IMR-90 (cell line): ENCODE results near the gene CDR2. TPM values are rescaled to one million over a fixed set of nuclear protein-coding genes. Genes with fewer than 3 reads are reported as not detected.
A peak's percentile ranks its signal among the peaks of the same experiment; 100 is the strongest.

ENCODE experiments used
- ATAC-seq: fragments of 200-7000 bp; cut with Tn5 transposase; 2 replicates; pipeline ENCODE4 v1.9.1; 2020; ENCODE audit warnings: low read depth, mild to moderate bottlenecking, moderate library complexity
- BruUV-seq: library from RNA; stranded (reverse); fragments of 400-500 nt; replicated peaks from 2 replicates; lab custom pipeline; 2021; lab: Mats Ljungman, UMichigan
- CTCF ChIA-PET: fragments of 300-600 bp; formaldehyde crosslinking; extraction: SDS; loops from one replicate; lab custom pipeline; 2021; ENCODE audit warnings: antibody characterized with exemption; lab: Yijun Ruan, JAX
- POLR2A ChIA-PET: fragments of 300-600 bp; sonication (Branson Sonifier 250); formaldehyde crosslinking; loops from one replicate; lab custom pipeline; 2022; ENCODE audit warnings: antibody characterized with exemption; ENCODE audit not compliant: unreplicated experiment; lab: Charles Lee
- DNase-seq: peaks from one replicate; pipeline ENCODE4 v3.0.0; 2013
- H2AFZ ChIP-seq: replicated peaks from 2 replicates; pipeline ENCODE3; 2013; ENCODE audit warnings: low read length, mild to moderate bottlenecking; ENCODE audit not compliant: poor library complexity
- H2AK5ac ChIP-seq: 2 replicates; pipeline ENCODE4 v1.6.1; 2013; ENCODE audit warnings: low read depth, low read length, inconsistent platforms
- H2AK9ac ChIP-seq: replicated peaks from 2 replicates; pipeline ENCODE3; 2013; ENCODE audit warnings: mild to moderate bottlenecking, low read depth, low read length, moderate library complexity; ENCODE audit not compliant: poor library complexity
- H2BK120ac ChIP-seq: 2 replicates; pipeline ENCODE4 v1.6.1; 2013; ENCODE audit warnings: low read depth, low read length, inconsistent platforms
- H2BK15ac ChIP-seq: 3 replicates; pipeline ENCODE4 v1.6.1; 2013; ENCODE audit warnings: low read depth, low read length, inconsistent platforms
- H2BK20ac ChIP-seq: 2 replicates; pipeline ENCODE4 v1.6.1; 2013; ENCODE audit warnings: low read depth, mild to moderate bottlenecking, inconsistent platforms, low read length, moderate library complexity
- H2BK5ac ChIP-seq: 2 replicates; pipeline ENCODE4 v1.6.1; 2013; ENCODE audit warnings: mild to moderate bottlenecking, low read depth, low read length, inconsistent platforms; ENCODE audit not compliant: poor library complexity, severe bottlenecking
- H3K14ac ChIP-seq: replicated peaks from 2 replicates; pipeline ENCODE4 v1.6.1; 2013; ENCODE audit warnings: low read depth, low read length, inconsistent platforms
- H3K18ac ChIP-seq: 2 replicates; pipeline ENCODE4 v1.6.1; 2013; ENCODE audit warnings: low read depth, low read length, control low read depth
- H3K23ac ChIP-seq: 2 replicates; pipeline ENCODE4 v1.6.1; 2013; ENCODE audit warnings: low read depth, low read length, inconsistent platforms
- H3K27ac ChIP-seq: 2 replicates; pipeline ENCODE4 v1.5.1; 2013; ENCODE audit warnings: mild to moderate bottlenecking, control low read depth, low read length; ENCODE audit not compliant: insufficient read depth
- H3K27me3 ChIP-seq: 2 replicates; pipeline ENCODE4 v1.6.1; 2013; ENCODE audit warnings: low read length; ENCODE audit not compliant: control insufficient read depth, insufficient read depth
- H3K36me3 ChIP-seq: 2 replicates; pipeline ENCODE4 v1.6.1; 2013; ENCODE audit warnings: low read length, mixed read lengths; ENCODE audit not compliant: control insufficient read depth, insufficient read depth
- H3K4ac ChIP-seq: 2 replicates; pipeline ENCODE4 v1.6.1; 2013; ENCODE audit warnings: low read depth, low read length, inconsistent platforms
- H3K4me1 ChIP-seq: 2 replicates; pipeline ENCODE4 v1.6.1; 2013; ENCODE audit warnings: low read length, mixed read lengths; ENCODE audit not compliant: control insufficient read depth, insufficient read depth
- H3K4me2 ChIP-seq: 2 replicates; pipeline ENCODE4 v1.6.1; 2013; ENCODE audit warnings: low read depth, mild to moderate bottlenecking, control low read depth, low read length, moderate library complexity
- H3K4me3 ChIP-seq: 2 replicates; pipeline ENCODE4 v1.5.1; 2013; ENCODE audit warnings: low read depth, mild to moderate bottlenecking, control low read depth, low read length, moderate library complexity; ENCODE audit not compliant: insufficient read depth
- H3K56ac ChIP-seq: 2 replicates; pipeline ENCODE4 v1.6.1; 2013; ENCODE audit warnings: low read length, inconsistent platforms; ENCODE audit not compliant: insufficient read depth; ENCODE audit errors: extremely low read depth
- H3K79me1 ChIP-seq, 2 experiments: 2 replicates each; pipeline ENCODE4 v1.6.1; 2013; ENCODE audit warnings: low read length in 2 of 2, inconsistent platforms in 1 of 2, low read depth in 1 of 2
- H3K9ac ChIP-seq: 2 replicates; pipeline ENCODE4 v1.6.1; 2013; ENCODE audit warnings: low read depth, low read length, control low read depth
- H3K9me1 ChIP-seq: 2 replicates; pipeline ENCODE4 v1.6.1; 2013; ENCODE audit warnings: low read length, inconsistent platforms; ENCODE audit not compliant: insufficient read depth
- H3K9me3 ChIP-seq: 2 replicates; pipeline ENCODE4 v1.6.1; 2013; ENCODE audit warnings: low read length; ENCODE audit not compliant: control insufficient read depth, insufficient read depth
- H4K20me1 ChIP-seq: 2 replicates; pipeline ENCODE4 v1.6.1; 2013; ENCODE audit warnings: low read length, inconsistent platforms; ENCODE audit not compliant: insufficient read depth
- H4K5ac ChIP-seq: 2 replicates; pipeline ENCODE4 v1.6.1; 2013; ENCODE audit warnings: mild to moderate bottlenecking, low read depth, low read length, control low read depth
- H4K8ac ChIP-seq, 2 experiments: 2 replicates each; pipeline ENCODE4 v1.6.1; 2013; ENCODE audit warnings: low read depth in 2 of 2, low read length in 2 of 2, control low read depth in 1 of 2, inconsistent platforms in 1 of 2
- H4K91ac ChIP-seq: 2 replicates; pipeline ENCODE4 v1.6.1; 2013; ENCODE audit warnings: low read depth, low read length, inconsistent platforms; ENCODE audit not compliant: insufficient read depth
- CEBPB ChIP-seq: IDR thresholded peaks from 2 replicates; pipeline ENCODE4 v1.6.1; 2012; ENCODE audit warnings: low read depth, low read length, improper control_type of control experiment
- MAFK ChIP-seq: IDR thresholded peaks from 2 replicates; pipeline ENCODE4 v1.6.1; 2012; ENCODE audit warnings: low read depth, low read length, improper control_type of control experiment
- NFE2L2 ChIP-seq: fragments of 150-350 bp; IDR thresholded peaks from 2 replicates; pipeline ENCODE4 v1.6.1; 2016; ENCODE audit warnings: low read depth, mild to moderate bottlenecking, low read length
- POLR2A ChIP-seq: IDR thresholded peaks from 2 replicates; pipeline ENCODE4 v1.6.1; 2012; ENCODE audit warnings: mild to moderate bottlenecking, low read depth, low read length
- WGBS, 2 experiments: methylation state at CpG; one replicate each; pipeline versions ENCODE4 v1.1.5 to v1.1.7; 2013; ENCODE audit warnings: missing lambda C conversion rate in 2 of 2; ENCODE audit not compliant: insufficient read length in 1 of 2; ENCODE audit errors: extremely low coverage in 2 of 2; 5-methylcytosine and 5-hydroxymethylcytosine counted together
- dilution Hi-C: fragments of 300-500 bp; cut with HindIII; formaldehyde crosslinking; loops from one replicate; pipeline ENCODE4 v1.14.3; 2018; ENCODE audit warnings: low sequenced_read_pairs; ENCODE audit not compliant: unreplicated experiment
- in situ Hi-C: fragments of 300-500 bp; cut with MboI; formaldehyde crosslinking; loops from 3 replicates; pipeline ENCODE4 v1.14.3; 2019; ENCODE audit warnings: low sequenced_read_pairs, inconsistent platforms, mixed read lengths
- intact Hi-C: fragments of 100-400 bp; cut with micrococcal nuclease; formaldehyde crosslinking; loops from 2 replicates; pipeline ENCODE4 v1.10.0; 2022
- polyA plus RNA-seq, 3 experiments: library from polyadenylated mRNA; depleted of rRNA; stranded (reverse); fragments of >200 nt; gene quantifications; 2 replicates each; pipeline ENCODE4 v1.2.3, GENCODE V29; 2012; ENCODE audit warnings: low replicate concordance in 1 of 3
- total RNA-seq: library from RNA; depleted of rRNA; stranded (reverse); fragments of >200 nt; gene quantifications from 2 replicates; pipeline ENCODE4 v1.2.3, GENCODE V29; 2012; rRNA removed

The CDR2 gene
- total and polyA plus RNA-seq, 2 of the 4 experiments (the other 2 are of a cell fraction), result 37.7 to 48.4 TPM

DNA sequence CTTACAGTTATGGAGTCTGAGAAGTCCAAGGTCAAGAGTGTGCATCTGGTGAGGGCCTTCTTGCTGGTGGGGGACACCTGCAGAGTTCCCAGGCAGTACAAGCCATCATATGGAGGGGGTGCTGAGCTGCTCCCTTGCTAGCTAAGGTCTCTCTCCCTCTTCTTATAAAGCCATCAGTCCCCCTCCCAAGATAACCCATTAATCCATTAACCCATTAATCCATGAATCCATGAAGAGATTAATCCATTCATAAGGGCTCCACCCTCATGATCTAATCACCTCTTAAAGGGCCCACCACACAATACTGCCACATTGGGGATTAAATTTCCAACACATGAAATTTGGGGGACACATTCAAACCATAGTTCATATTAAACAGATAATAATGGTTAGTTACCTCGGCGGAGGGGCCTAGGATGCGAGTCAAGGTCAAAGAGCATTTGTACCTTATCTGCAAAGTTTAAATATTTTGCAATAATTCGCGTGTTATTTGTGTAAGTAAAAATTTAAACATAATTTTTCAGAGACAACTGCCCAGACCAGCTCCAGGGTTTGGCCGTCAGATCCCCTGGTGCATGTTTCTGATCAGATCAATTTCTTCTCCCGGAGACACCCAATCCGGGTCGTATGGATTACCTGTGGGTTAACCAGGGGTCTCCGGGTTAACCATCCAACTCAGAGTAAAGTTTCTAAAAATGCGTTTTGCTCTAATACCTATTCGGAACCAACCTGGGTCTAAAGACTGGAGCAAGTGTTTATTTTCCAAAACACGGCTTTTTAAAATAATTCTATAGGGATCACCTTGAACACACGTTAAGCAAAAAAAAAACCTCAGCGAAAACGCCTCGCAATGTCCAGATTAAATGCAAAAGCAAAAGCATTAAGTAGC is 78.0 kb downstream of the CDR2 start:
- ATAC-seq (no peak), DNase-seq (no peak)
- H3K4me1 ChIP-seq, result peaks cover 6% of the 10 kb centered on the region; the same call in 1 of the 2 replicates
- CTCF ChIA-PET, result interaction anchor here (0.5 to 0.7 kb wide), 4 partner anchors 90 to 1265 kb away, joined by 3 to 5 read pairs (median 4); partner anchors contain the start of gene EEF2K
- in situ Hi-C loops, result loop anchor here (5.0 to 10.0 kb wide), 2 partner anchors 94 to 292 kb away; partner anchors contain the start of genes MOSMO and PDZD9
- TF ChIP-seq POLR2A (peak; percentile 26; the same call in 1 of the 2 replicates), NFE2L2 (no peak), MAFK (peak; percentile 73; the same call in 1 of the 2 replicates), CEBPB (0 out of 2 replicates have a peak, but pooled peaks have one; percentile 3)
- H4K91ac ChIP-seq, result no peak overlapping the region
- POLR2A ChIA-PET, result interaction anchor here (0.6 kb wide), 1 partner anchor 10 kb away, joined by 3 read pairs; no protein-coding TSS in a partner anchor
- no peak overlapping the region; the same call in 1 of the 2 replicates for H3K27ac ChIP-seq
- peak overlapping the region; percentile 75 for H3K4me3 ChIP-seq
- no peaks in the 10 kb centered on the region for H3K27me3 ChIP-seq
- no peak overlapping the region for H2BK15ac ChIP-seq
- no TSS peak for BruUV-seq
- peak overlapping the region; percentile 8 for H3K56ac ChIP-seq
- no peak overlapping the region for H3K4ac ChIP-seq
- no peak overlapping the region for H3K14ac ChIP-seq
- no peak overlapping the region for H2AK5ac ChIP-seq
- intact Hi-C loops, result loop anchor here (1.0 to 10.0 kb wide), 5 partner anchors 90 to 294 kb away; partner anchors contain the start of genes EEF2K and PDZD9
- no peaks in the 10 kb centered on the region for H3K9me3 ChIP-seq
- no peak overlapping the region for H2BK20ac ChIP-seq
- peak overlapping the region; percentile 94 for H2AFZ ChIP-seq
- no peak overlapping the region for H2BK120ac ChIP-seq
- H4K5ac ChIP-seq, result no peak overlapping the region
- 0 out of 2 replicates have a peak, but pooled peaks cover 2% of the 10 kb centered on the region for H3K9me1 ChIP-seq
- peaks cover 3 to 33% of the 10 kb centered on the region in 2 experiments; a peak in 2 of 4 replicates for H3K79me1 ChIP-seq
- H4K20me1 ChIP-seq, result peaks cover 34% of the 10 kb centered on the region
- H3K4me2 ChIP-seq, result peak overlapping the region; percentile 90
- WGBS, 2 experiments, result 0% methylated on average over 3 of the region's 17 CpGs; no CpG with 5 or more reads in 1 of the 2 experiments
- H3K23ac ChIP-seq, result no peak overlapping the region
- peak overlapping the region; percentile 51 for H3K9ac ChIP-seq
- H2AK9ac ChIP-seq, result no peak overlapping the region
- no peak overlapping the region; a peak in 1 of 4 replicates for H4K8ac ChIP-seq
- H2BK5ac ChIP-seq, result no peak overlapping the region
- no peaks in the 10 kb centered on the region for H3K36me3 ChIP-seq
- no peak overlapping the region for H3K18ac ChIP-seq
- dilution Hi-C loops, result no loop called here

Other genes with a start within 250 kb of the CDR2 start
- not detected in 2 replicates for gene SDR42E2, start 212.1 kb downstream of the CDR2 start, total RNA-seq
- not detected in 2 replicates for gene SDR42E2, start 212.1 kb downstream of the CDR2 start, polyA plus RNA-seq (2012; rRNA removed)
- gene EEF2K, start 168.3 kb downstream of the CDR2 start, total RNA-seq, result 9.7 and 10.3 TPM in 2 replicates
- 16.5 and 19.1 TPM in 2 replicates for gene EEF2K, start 168.3 kb downstream of the CDR2 start, polyA plus RNA-seq (2012; rRNA removed)
- gene POLR3E, start 77.2 kb downstream of the CDR2 start, total RNA-seq, result 19.9 and 71.1 TPM in 2 replicates
- gene POLR3E, start 77.2 kb downstream of the CDR2 start, polyA plus RNA-seq (2012; rRNA removed), result 46.0 and 49.5 TPM in 2 replicates
- gene NPIPB5, start 136.3 kb upstream of the CDR2 start, total RNA-seq, result 29.8 and 32.2 TPM in 2 replicates
- 49.5 and 56.6 TPM in 2 replicates for gene NPIPB5, start 136.3 kb upstream of the CDR2 start, polyA plus RNA-seq (2012; rRNA removed)